HG02642 (cell line): Measurements from ENCODE around the gene CLEC20A.

Experiments
- ATAC-seq: cut with Tn5 transposase; IDR thresholded peaks from one replicate; pipeline ENCODE4 v1.9.1; 2021; ENCODE audit warnings: mild to moderate bottlenecking; ENCODE audit not compliant: unreplicated experiment, poor library complexity

The CLEC20A gene

GRCh38 chr1:178500936-178501554, 4.3 kb upstream of the CLEC20A start:
- ATAC-seq, result no peak

GRCh38 chr1:178500091-178500770, 3.5 kb upstream of the CLEC20A start:
- no peak for ATAC-seq

GRCh38 chr1:178498896-178499675, 2.3 kb upstream of the CLEC20A start:
- no peak for ATAC-seq

- no peak for ATAC-seq
Observed at GRCh38 chr1:178497903-178498478, 1.2 kb upstream of the CLEC20A start.

- ATAC-seq, result no peak
Observed at GRCh38 chr1:178495741-178496409, 889 bp downstream of the CLEC20A start.

- no peak for ATAC-seq
Observed at GRCh38 chr1:178495158-178495557, 1.6 kb downstream of the CLEC20A start.

- ATAC-seq, result no peak
Observed at GRCh38 chr1:178494569-178494971, 2.2 kb downstream of the CLEC20A start.

- ATAC-seq, result no peak
Observed at GRCh38 chr1:178493301-178493741, 3.4 kb downstream of the CLEC20A start.

- ATAC-seq, result no peak
Observed at GRCh38 chr1:178492341-178492740, 4.4 kb downstream of the CLEC20A start.

GRCh38 chr1:178491721-178492120, 5.0 kb downstream of the CLEC20A start:
- no peak for ATAC-seq

GRCh38 chr1:178490967-178491366, 5.8 kb downstream of the CLEC20A start:
- no peak for ATAC-seq

GRCh38 chr1:178490136-178490535, 6.6 kb downstream of the CLEC20A start:
- ATAC-seq, result no peak

GRCh38 chr1:178489399-178489798, 7.4 kb downstream of the CLEC20A start:
- ATAC-seq, result no peak

- ATAC-seq, result no peak
Observed at GRCh38 chr1:178488393-178488792, 8.4 kb downstream of the CLEC20A start.

GRCh38 chr1:178487070-178487615, 9.6 kb downstream of the CLEC20A start:
- no peak for ATAC-seq

GRCh38 chr1:178486100-178487069, 10.4 kb downstream of the CLEC20A start:
- no peak for ATAC-seq

- no peak for ATAC-seq
Observed at GRCh38 chr1:178485541-178485981, 11.2 kb downstream of the CLEC20A start.

GRCh38 chr1:178484698-178485225, 12.0 kb downstream of the CLEC20A start:
- ATAC-seq, result no peak
